ENCODE results near the gene MAPK8IP1.

Gene MAPK8IP1

GRCh38 chr11:45844822-45845578 lies 40.5 kb upstream of the MAPK8IP1 start:
- Histone ChIP-seq H3K27ac (replicated peaks) (no peak overlapping the region), H3K4me3 (replicated peaks; ENCODE audit: insufficient read depth, low read length) (no peak overlapping the region), H3K27me3 (ENCODE audit: insufficient read depth, poor library complexity, severe bottlenecking) (no peaks in the 10 kb centered on the region)
- peak in 1 of 2 experiments; percentile 24 for DNase-seq (ENCODE audit: low read depth in 1 of 2, low spot score in 1 of 2)
- no peak for TF ChIP-seq GABPA (IDR thresholded peaks at IDR 0.05; ENCODE audit: low read depth)
- TF ChIP-seq SPI1 (IDR thresholded peaks at IDR 0.05; ENCODE audit: borderline replicate concordance, low read depth) = 0 out of 2 replicates have a peak, but pooled peaks have one; percentile 15

DNA sequence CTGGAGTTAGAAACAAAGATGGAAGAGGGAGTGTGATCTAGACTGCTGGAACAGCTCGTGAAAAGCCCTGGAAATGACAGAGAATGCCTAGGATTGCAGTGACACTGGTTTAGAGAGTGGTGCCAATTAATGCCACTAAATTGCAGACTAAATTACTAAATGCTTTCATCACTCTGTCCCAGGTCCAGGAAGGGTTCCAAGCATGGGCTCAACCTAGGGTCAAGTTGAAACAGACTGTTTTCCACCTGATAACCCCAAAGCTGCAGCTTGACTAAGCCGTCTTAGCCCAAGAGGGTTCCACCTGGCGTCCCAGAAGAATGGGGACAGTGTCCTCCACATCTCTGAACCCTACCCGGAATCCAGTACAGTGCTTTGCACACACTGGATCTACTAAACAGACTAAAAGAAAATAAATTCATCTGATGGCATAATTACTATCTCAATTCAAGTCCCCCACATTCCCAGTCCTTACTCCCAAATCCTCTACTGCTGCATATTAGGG lies 39.2 kb upstream of the MAPK8IP1 start:
- Histone ChIP-seq H3K27me3 (ENCODE audit: insufficient read depth, poor library complexity, severe bottlenecking) (no peaks in the 10 kb centered on the region), H3K4me3 (replicated peaks; ENCODE audit: insufficient read depth, low read length) (no peak overlapping the region), H3K27ac (replicated peaks) (no peak overlapping the region)
- DNase-seq (ENCODE audit: low read depth in 1 of 2, low spot score in 1 of 2) = no peak
- TF ChIP-seq SPI1 (IDR thresholded peaks at IDR 0.05; ENCODE audit: borderline replicate concordance, low read depth) (no peak), REST (IDR thresholded peaks at IDR 0.05; ENCODE audit: insufficient replicate concordance, low read depth) (no peak), POLR2AphosphoS5 (IDR thresholded peaks at IDR 0.05; ENCODE audit: low read depth) (no peak), CTCF (IDR thresholded peaks at IDR 0.05; ENCODE audit: insufficient read depth, low read length) (no peak), GABPA (IDR thresholded peaks at IDR 0.05; ENCODE audit: low read depth) (no peak)

GRCh38 chr11:45846974-45847910 lies 38.2 kb upstream of the MAPK8IP1 start, which contains the start of gene CRY2:
Gene CRY2 (plus strand): TSS chr11:45847475. CDS start chr11:45847491, 16 bp downstream.
- H3K4me3 ChIP-seq (replicated peaks; ENCODE audit: insufficient read depth, low read length) = peak within 1 kb of the TSS; percentile 95
- H3K27ac ChIP-seq (replicated peaks) = peak within 1 kb of the TSS; percentile 73
- TF ChIP-seq REST (IDR thresholded peaks at IDR 0.05; ENCODE audit: insufficient replicate concordance, low read depth) (peak; percentile 74), GABPA (IDR thresholded peaks at IDR 0.05; ENCODE audit: low read depth) (no peak), SPI1 (IDR thresholded peaks at IDR 0.05; ENCODE audit: borderline replicate concordance, low read depth) (no peak), POLR2AphosphoS5 (IDR thresholded peaks at IDR 0.05; ENCODE audit: low read depth) (peak; percentile 64; the same call in 1 of the 2 replicates), CTCF (IDR thresholded peaks at IDR 0.05; ENCODE audit: insufficient read depth, low read length) (no peak)
- peak; percentile 96 to 99 for DNase-seq (ENCODE audit: low read depth in 1 of 2, low spot score in 1 of 2)
- no peaks in the 10 kb centered on the region for H3K27me3 ChIP-seq (ENCODE audit: insufficient read depth, poor library complexity, severe bottlenecking)

Measured in HL-60 (cell line).